Transverse colon (tissue), 4 donors: ENCODE results near the gene STRN3.

Experiments
- CTCF ChIP-seq, 5 experiments: fragments of 200-600 bp in 3 of 5; fragments of 450-650 bp in 2 of 5; sonication (generic) in 3 of 5; IDR thresholded peaks; 1 replicate in 2 of 5; 2 replicates in 3 of 5; pipeline ENCODE4 v1.5.1; 2016 to 2017; ENCODE audit warnings: antibody characterized with exemption in 5 of 5, inconsistent platforms in 3 of 5, mild to moderate bottlenecking in 2 of 5, moderate library complexity in 1 of 5
- POLR2A ChIP-seq: fragments of 450-650 bp; IDR thresholded peaks from one replicate; pipeline ENCODE4 v1.6.1; 2016; ENCODE audit warnings: antibody characterized with exemption, mild to moderate bottlenecking, moderate library complexity
- POLR2AphosphoS5 ChIP-seq, 3 donors: sonication (generic); formaldehyde crosslinking; IDR thresholded peaks; one replicate each; pipeline ENCODE4 v1.6.1; 2016; ENCODE audit warnings: antibody characterized with exemption in 3 of 3

GRCh38 chr14:30999038-30999773 lies 27.0 kb downstream of the STRN3 start:
- TF ChIP-seq POLR2AphosphoS5 (IDR thresholded peaks at IDR 0.05) = no peak
- no peak for TF ChIP-seq CTCF (IDR thresholded peaks at IDR 0.05)
- TF ChIP-seq POLR2A = no peak
